ENCODE data around the gene FRMD5. TPM values are rescaled to one million over a fixed set of nuclear protein-coding genes. Genes with fewer than 3 reads are reported as not detected.

FRMD5 gene
- total RNA-seq, 4 donors from 2014 or later: 0.24 to 0.94 (median 0.67) TPM; not detected in 1

- Histone ChIP-seq H3K27me3 (no peaks in the 10 kb centered on the region), H3K4me3 (replicated peaks in 1 of 3) (no peak overlapping the region), H3K27ac (no peak overlapping the region), H3K9me3 (no peaks in the 10 kb centered on the region), H3K36me3 (no peaks in the 10 kb centered on the region), H3K4me1 (no peaks in the 10 kb centered on the region)
- WGBS, 2 donors: 96 to 100% methylated on average over 1 of the region's 1 CpG
- no peak for DNase-seq
- intact Hi-C loops (cut with DNase I): no loop called here
- TF ChIP-seq CTCF (IDR thresholded peaks at IDR 0.05) (no peak), POLR2A (IDR thresholded peaks at IDR 0.05) (no peak)
Measured at GRCh38 chr15:43896543-43896942, 298.5 kb downstream of the FRMD5 start.

- no peak for TF ChIP-seq CTCF (IDR thresholded peaks at IDR 0.05)
- no peak for TF ChIP-seq POLR2A (IDR thresholded peaks at IDR 0.05)
- intact Hi-C loops (cut with DNase I): no loop called here
- Histone ChIP-seq H3K4me3 (replicated peaks in 1 of 3) (no peak overlapping the region), H3K27ac (no peak overlapping the region), H3K27me3 (no peaks in the 10 kb centered on the region), H3K36me3 (no peaks in the 10 kb centered on the region), H3K9me3 (no peaks in the 10 kb centered on the region), H3K4me1 (no peaks in the 10 kb centered on the region)
- no peak for DNase-seq
- WGBS, 2 donors: 69 to 72% methylated on average over 5 of the region's 5 CpGs
Measured at GRCh38 chr15:43895586-43895985, 299.5 kb downstream of the FRMD5 start.

GRCh38 chr15:43893956-43894355 is 301.1 kb downstream of the FRMD5 start:
- Histone ChIP-seq H3K27ac (no peak overlapping the region), H3K27me3 (no peaks in the 10 kb centered on the region)
- 56 to 71% methylated on average over 1 of the region's 1 CpG for WGBS, 2 donors

GRCh38 chr15:43889042-43889441 is 306.0 kb downstream of the FRMD5 start:
- Histone ChIP-seq H3K9me3 (no peaks in the 10 kb centered on the region), H3K27me3 (no peaks in the 10 kb centered on the region), H3K36me3 (no peaks in the 10 kb centered on the region), H3K4me3 (replicated peaks in 1 of 3) (no peak overlapping the region), H3K27ac (no peak overlapping the region), H3K4me1 (no peaks in the 10 kb centered on the region)
- WGBS, 2 donors: 97 to 98% methylated on average over 3 of the region's 3 CpGs
- TF ChIP-seq POLR2A (IDR thresholded peaks at IDR 0.05): no peak
- no peak for TF ChIP-seq CTCF (IDR thresholded peaks at IDR 0.05)
- DNase-seq: no peak
- intact Hi-C loops (cut with DNase I): no loop called here

More at GRCh38 chr15:43893956-43894355, 301.1 kb downstream of the FRMD5 start:
- Histone ChIP-seq H3K4me1 (no peaks in the 10 kb centered on the region), H3K4me3 (replicated peaks in 1 of 3) (no peak overlapping the region), H3K36me3 (no peaks in the 10 kb centered on the region), H3K9me3 (no peaks in the 10 kb centered on the region)
- DNase-seq: no peak
- intact Hi-C loops (cut with DNase I): no loop called here
- TF ChIP-seq CTCF (IDR thresholded peaks at IDR 0.05) (no peak), POLR2A (IDR thresholded peaks at IDR 0.05) (no peak)

- no peak for DNase-seq
- Histone ChIP-seq H3K36me3 (no peaks in the 10 kb centered on the region), H3K27me3 (no peaks in the 10 kb centered on the region), H3K4me3 (replicated peaks in 1 of 3) (no peak overlapping the region), H3K27ac (no peak overlapping the region), H3K4me1 (no peaks in the 10 kb centered on the region), H3K9me3 (no peaks in the 10 kb centered on the region)
- WGBS, 2 donors: 86 to 90% methylated on average over 5 of the region's 5 CpGs
- intact Hi-C loops (cut with DNase I): no loop called here
- TF ChIP-seq CTCF (IDR thresholded peaks at IDR 0.05) (no peak), POLR2A (IDR thresholded peaks at IDR 0.05) (no peak)
Measured at GRCh38 chr15:43887901-43888300, 307.2 kb downstream of the FRMD5 start.
